Activated gamma-delta T cell treated with Interleukin-2 at 50 U/mL for 16 hours (primary cell): ENCODE results near the gene ELAPOR2.
A peak's percentile ranks its signal among the peaks of the same experiment; 100 is the strongest.
"Not testable (repeated sequence)": the region's sequence is repeated elsewhere in the genome, so short reads cannot be mapped to it uniquely, and the experiment has no call there.

Source experiments
- DNase-seq: peaks from one replicate; pipeline ENCODE4 v3.0.0-alpha.2; 2020

ELAPOR2 gene, protein sequence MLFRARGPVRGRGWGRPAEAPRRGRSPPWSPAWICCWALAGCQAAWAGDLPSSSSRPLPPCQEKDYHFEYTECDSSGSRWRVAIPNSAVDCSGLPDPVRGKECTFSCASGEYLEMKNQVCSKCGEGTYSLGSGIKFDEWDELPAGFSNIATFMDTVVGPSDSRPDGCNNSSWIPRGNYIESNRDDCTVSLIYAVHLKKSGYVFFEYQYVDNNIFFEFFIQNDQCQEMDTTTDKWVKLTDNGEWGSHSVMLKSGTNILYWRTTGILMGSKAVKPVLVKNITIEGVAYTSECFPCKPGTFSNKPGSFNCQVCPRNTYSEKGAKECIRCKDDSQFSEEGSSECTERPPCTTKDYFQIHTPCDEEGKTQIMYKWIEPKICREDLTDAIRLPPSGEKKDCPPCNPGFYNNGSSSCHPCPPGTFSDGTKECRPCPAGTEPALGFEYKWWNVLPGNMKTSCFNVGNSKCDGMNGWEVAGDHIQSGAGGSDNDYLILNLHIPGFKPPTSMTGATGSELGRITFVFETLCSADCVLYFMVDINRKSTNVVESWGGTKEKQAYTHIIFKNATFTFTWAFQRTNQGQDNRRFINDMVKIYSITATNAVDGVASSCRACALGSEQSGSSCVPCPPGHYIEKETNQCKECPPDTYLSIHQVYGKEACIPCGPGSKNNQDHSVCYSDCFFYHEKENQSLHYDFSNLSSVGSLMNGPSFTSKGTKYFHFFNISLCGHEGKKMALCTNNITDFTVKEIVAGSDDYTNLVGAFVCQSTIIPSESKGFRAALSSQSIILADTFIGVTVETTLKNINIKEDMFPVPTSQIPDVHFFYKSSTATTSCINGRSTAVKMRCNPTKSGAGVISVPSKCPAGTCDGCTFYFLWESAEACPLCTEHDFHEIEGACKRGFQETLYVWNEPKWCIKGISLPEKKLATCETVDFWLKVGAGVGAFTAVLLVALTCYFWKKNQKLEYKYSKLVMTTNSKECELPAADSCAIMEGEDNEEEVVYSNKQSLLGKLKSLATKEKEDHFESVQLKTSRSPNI

DNA sequence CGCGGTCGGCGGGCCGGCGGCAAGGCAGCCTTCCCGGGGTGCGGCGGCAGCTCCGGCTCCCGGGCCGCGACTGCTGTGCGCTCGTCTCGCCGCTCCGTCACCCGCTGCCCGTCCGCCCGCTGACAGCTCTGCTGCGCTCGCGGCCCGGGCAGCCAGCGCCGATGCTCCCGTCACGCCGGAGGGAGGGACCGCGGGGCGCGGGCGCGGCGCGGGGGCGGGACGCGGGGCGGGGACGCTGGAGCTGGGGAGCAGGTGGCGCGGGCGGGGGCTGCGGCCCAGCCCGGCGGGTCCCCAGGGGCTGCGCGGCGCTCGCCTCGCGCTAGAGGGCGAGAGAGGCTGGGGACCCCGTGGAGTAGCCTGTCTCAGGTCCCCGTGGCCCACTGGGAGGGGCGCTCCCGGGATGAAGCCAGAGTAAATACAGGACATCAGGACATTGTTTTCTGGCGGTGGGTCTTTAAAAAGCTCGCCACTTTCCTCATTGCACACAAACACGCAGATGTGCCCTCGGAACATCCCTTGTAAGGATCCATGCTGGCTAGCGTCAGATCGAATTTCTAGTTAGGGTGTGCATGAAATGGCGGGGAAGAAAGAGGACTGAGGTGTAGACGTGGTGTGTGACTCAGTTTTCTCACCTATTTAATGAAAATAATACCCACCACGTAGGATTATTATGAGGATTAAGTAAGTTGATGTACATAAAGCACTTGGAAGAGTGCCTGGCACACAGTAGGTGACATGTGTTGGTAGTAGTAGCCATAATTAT lies at the start of gene ELAPOR2:
Gene ELAPOR2, minus strand, starts transcription at position 130 of the 763 bp plus-strand sequence. CDS start 141 bp downstream, outside the sequence.
- DNase-seq, result peak; percentile 73

DNA sequence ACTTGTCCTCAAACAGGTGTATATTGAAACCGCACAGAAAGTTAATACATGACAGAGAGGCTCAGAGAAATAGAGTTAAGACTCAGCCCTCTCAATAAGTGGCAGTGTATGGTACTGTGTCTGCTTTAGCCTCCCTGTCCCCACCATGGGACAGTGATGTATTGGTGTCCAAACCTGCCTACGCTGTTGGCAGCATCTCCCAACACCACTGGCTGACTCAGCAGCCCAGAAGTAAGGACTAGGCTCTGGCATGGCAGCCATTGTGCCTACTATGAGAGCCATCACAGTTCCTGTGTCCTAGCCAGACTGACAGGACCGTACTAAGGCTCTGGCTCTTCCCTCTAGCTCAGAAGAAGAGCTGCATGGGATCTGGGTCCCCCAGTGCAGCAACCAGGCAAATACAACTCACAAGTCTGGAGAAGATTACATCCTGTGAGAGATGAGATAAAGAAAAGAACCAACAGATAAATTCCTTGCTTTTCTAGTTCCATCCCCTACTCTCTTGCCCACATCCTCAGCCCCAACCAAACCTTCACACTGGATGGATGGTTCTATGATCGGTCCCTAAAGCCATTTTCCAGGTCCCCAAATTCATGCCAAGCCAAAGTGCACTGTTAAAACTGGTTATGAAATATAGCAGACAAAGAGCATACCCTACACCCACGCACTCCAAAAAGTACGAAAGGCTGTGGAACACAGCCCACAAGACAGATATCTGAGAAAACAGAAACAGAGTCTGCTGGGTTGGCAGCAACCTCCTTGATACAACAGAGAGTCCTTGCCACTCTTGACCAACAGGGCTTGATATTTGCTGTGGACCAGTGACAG lies 48.7 kb upstream of the ELAPOR2 start:
- DNase-seq, result no peak

DNA sequence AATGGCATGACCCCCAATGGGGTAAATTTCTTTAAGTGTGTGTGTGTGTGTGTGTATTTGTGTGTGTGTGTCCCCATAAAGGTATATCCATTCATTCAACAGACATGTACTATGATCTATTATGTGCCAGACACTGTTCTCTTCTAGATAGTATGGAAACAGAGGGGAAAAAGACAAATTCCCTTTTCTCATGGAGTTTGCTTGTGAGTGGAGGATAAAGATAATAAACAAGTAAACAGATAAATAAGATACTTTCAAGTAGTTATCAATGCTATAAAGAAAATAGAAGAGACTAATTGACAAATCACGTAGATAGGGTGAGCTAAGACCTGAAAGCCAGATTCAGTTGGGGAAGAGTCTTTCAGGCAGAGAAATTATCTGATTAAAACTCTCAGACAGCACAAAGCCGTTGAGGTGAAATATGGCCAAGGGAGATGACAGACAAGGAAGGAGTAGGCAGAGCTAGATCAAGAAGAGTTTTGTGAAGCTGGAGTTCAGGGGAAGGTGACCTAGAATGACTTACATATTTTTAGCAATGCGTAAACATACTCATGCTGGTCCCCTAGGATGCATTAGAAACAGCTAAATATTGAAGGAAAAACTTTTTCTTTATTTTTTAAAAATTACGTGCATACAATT lies 47.6 kb upstream of the ELAPOR2 start:
- no peak for DNase-seq

DNA sequence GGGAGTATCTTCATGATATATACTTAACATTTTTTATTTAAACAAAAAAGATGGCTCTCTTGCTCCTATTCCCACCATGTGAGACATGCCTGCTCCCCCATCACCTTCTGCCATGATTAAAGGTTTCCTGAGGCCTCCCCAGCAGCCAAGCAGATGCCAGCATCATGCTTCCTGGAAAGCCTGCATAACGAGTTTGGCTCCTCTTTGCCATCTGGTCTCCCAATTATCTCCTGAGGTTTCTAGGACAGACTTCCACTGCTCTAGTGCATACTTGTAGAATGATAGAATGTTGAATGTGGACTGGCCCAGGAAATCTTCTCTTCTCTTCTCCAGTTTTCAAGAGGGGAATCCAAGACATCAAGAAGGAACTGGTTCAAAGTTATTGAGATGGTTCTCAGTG lies 45.9 kb upstream of the ELAPOR2 start:
- no peak for DNase-seq

DNA sequence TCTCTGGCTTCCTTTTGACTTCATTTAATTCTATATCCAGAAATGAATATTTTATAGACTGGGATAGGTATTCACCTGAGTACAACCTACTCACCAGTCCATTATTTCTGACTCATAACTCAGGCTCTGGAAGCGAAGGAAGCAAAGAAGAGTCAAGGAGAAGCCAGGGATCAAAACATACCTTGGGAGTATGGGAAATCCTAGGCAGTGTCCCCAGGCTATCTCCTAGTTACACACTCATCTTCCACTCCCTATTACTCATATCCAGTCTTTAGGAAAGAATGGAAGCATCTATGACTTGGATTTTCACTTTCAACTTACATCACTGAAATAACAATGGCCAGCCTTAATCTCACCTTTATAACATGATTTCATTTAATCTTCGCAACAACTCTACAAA lies 40.9 kb upstream of the ELAPOR2 start:
- no peak for DNase-seq

DNA sequence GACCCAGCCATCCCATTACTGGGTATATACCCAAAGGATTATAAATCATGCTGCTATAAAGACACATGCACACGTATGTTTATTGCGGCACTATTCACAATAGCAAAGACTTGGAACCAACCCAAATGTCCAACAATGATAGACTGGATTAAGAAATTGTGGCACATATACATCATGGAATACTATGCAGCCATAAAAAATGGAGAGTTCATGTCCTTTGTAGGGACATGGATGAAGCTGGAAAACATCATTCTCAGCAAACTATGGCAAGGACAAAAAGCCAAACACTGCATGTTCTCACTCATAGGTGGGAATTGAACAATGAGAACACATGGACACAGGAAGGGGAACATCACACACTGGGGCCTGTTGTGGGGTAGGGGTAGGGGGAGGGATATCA lies 37.9 kb upstream of the ELAPOR2 start:
- DNase-seq, result not testable (repeated sequence)

DNA sequence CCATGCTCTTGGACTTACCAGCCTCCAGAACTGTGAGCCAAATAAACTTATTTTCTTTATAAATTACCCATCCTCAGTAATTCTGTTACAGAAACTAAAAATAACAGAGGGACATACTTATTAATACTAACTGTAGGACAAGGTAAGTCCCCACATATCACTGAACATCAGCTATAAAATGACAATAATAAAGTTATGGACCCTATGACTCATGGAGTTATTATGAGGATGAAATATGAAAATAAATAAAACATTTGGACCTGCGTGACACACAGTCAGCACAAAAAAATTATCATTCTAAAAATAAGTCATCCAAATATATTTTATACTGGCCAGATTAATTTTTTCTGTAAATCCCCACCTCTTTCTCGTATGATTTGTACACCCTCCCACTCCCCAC lies 34.9 kb upstream of the ELAPOR2 start:
- no peak for DNase-seq

DNA sequence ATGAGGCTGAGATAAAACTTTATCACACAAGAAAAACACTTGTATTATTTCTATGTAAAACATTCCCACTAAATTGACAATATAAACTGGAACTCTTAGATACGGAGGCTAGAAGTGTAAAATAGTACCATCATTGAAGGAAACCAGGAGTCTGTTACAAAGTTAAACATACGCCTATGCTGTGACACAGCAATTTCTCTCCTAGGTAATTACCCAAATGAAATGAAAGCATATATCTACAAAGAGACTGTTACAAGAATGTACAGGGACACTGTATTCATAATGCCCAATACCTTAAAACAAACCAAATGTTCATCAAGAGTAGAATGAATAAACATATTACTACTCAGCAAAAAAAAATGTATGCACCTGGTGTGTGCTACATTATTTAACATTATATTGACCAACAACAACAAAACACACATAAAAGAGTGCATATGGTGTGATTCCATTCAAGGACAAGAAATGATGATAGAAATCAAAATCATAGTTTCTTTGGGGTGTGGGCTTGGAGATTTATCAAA lies 33.2 kb upstream of the ELAPOR2 start:
- no peak for DNase-seq

DNA sequence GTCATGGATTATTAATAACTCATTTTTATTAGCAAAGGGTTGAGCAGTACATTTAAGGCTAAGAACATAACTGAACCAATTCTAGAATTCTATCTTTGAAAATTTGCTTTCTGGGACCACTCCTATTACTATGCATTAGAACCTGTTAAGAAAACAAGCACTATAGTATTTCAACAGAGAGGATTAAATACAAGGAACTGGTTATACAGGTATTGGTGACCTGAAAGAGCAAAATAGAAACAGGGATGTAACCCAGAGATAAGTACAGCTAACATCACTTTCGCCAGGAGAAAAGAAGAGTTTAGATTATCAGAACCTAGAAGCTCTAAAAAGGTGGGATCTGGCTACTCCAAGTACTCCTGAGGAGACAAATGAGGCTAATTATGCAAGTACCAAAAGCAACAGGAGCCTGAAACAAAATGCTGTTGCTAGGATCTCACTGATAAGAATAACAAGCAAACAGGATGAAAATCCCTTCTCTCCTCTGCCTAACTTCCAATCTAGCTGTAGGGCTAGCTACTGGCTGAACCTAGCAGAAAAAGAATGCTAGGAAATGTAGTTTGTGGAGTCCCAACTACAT lies 32.1 kb upstream of the ELAPOR2 start:
- DNase-seq, result no peak

DNA sequence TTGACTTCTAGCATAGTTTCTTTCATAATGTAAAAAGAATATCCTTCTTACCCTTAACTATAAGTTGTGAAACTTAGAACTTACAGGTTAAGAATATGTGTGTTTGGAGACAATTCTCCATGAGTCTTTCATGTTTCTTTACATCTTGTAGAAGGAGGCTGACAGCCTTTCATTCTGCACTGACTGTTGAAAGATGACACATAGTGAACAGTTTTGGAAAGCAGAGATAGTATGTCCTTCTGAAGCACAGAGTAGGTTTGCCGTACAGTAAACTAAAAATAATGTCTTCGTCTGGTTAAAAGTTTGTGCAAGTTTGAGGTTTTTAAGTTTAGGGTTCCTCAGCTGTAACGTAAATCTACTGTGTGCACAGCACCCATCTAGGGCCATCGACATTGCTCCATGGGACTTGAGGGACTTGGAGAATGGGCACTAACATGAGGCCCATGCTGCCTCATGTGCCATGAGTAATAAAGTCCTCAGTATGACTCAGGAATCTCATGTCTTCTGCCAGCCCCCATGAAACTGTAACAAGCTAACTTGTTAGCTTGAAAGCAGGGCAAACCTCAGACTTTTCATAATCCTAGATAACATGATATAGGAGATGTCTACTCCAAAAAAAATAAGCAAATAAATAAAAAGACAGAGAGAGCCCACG lies 24.5 kb upstream of the ELAPOR2 start:
- DNase-seq, result no peak

DNA sequence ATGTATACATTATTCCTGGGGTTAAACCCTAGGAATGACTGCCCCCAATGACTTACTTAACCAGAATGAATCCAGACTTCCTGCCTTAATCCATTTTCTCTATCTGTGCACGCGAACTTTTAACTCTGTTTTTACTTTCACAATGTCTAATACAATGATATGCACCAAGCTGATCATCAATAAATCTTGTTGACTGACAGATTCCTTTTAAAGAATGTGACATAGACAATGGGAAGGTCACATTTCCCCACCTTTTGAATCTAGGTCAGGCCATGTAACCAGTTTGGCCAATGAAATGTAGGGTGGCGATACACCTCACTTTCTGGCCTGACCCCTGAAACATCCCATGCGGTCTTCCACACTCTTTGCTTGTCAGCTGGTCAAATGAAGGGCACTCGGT lies 23.2 kb upstream of the ELAPOR2 start:
- DNase-seq, result no peak

DNA sequence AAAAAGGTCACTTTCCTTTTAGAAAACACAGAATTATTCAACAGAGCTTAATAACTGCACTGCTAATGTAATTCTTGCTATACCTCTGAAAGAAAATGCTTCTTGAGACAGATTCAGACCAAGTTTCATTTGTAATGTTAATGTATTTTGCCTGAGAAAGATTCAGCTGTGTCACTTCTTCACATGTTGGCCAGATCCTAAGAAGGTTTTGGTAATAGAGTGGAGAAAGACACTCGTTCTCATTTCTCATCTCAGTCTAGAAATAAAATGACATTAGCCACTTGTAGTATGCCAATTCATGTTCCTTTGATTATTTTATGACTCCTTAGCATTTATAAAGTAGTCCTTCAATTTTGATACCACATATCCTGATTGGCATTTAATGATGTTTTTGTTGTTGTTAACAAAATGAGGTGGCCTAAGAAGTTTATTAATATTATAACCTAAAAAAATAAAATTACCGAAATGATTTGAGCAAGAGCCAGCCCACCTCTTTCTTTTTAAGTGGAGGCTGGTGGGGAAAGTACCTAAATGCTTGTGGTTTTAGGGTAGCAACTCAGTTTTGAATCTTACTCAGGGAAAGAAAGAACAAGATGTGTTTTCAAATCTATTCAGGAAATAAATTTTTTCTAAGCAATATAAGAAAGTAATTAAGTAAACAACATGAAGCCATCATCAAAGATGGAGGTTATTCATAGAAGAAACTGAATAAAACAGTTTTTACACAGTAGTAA lies 16.4 kb upstream of the ELAPOR2 start:
- no peak for DNase-seq

DNA sequence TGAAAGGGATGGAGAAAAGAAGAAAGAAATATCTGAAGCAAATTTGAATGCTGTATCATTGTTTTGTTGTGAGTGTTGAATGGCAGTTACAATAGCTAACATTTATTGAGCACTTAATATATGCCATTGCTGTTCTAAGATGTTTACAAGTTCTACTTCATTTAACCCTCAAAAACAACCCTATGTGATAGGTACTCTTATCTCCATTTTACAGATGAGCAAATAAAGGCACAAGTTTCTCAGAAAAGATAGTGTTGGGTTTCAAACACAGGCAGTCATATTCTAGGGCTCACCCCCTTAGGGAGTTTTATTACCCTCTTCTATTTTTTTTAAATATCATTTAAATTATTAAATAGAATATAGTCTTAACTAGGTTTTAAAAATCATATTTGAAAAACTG lies 8.3 kb upstream of the ELAPOR2 start:
- DNase-seq, result no peak

DNA sequence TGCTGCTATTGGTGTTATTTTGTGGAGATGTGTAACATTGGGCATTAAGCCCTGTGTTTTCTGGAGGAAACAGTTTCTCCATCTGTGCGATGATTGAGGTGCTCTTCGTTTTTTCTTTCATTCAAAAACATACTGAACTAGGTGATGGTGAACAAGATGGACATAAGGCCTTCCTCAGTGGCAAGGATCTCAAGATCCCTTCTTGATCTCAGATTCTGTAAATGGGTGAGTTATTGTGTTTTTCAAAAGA lies 759 bp upstream of the ELAPOR2 start:
- DNase-seq, result no peak

DNA sequence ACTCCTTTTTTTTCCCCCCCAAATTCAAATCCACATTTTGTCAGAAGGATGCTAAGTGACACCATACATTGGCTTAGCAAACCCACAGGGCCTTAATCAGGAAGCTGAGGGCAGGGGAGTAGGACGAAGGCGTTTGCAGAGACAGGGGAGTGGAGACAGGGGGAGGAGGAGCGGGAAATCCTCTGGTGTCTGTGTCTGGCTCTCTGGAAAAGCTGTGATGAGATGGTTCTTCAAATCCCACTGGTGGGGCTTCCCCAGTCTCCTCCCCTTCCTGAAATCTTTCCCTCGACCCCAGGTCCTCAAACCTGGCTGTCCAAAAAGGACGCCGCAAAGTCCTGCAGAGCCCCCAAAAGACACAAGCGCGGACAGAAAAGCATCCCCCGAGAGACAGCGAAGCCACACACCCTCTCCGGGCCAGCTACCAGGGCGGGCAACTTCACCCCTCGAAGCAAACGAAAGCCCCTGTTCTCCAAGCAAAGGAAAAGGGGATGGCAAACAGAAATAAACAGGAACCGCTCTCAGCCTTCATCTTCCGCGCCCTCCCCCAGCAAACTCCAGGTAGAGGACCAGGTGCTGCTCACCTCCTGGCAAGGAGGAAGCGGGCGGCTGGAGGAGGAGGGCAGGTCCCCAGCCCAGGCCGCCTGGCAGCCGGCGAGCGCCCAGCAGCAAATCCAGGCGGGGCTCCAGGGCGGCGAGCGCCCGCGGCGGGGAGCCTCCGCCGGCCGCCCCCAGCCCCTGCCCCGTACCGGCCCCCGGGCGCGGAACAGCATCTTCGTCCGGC lies 520 bp downstream of the ELAPOR2 start:
- DNase-seq, result peak; percentile 16

DNA sequence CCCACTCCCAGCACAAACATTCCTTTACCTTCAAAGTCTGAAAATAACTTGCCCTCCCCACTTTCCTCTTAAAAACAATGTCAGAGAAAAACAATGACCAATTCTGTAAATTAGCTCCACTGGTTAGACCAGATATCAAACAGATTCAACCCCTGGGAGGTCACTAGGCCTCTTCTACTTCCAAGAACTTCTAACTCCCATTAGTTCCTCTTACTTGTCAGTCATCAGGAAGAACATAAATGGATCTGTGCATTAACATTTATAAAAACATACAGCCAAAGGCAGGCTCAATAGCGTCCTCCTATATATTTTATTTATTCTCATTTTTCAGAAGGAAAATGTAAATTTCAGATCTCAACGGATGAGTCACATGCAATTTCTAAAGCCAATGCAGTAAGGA lies 2.2 kb downstream of the ELAPOR2 start:
- no peak for DNase-seq

DNA sequence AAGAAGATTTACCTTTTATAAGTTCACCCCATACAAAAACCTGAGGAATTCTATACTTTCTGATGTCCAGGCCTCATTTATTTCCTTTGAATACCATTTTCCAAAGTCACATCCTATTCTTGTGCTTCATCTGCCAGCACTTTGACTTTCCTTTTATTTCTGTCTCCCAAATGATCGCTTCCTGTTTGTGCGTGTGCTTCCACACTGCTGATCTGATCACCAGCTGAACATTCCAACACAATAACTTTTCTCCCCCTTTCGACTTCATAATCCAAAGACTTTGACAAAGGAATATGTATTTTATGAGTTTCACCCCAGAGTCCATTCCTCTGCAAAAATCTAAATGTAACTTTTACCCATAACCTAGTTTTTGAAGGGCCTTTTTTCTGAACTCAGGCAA lies 3.1 kb downstream of the ELAPOR2 start:
- no peak for DNase-seq

DNA sequence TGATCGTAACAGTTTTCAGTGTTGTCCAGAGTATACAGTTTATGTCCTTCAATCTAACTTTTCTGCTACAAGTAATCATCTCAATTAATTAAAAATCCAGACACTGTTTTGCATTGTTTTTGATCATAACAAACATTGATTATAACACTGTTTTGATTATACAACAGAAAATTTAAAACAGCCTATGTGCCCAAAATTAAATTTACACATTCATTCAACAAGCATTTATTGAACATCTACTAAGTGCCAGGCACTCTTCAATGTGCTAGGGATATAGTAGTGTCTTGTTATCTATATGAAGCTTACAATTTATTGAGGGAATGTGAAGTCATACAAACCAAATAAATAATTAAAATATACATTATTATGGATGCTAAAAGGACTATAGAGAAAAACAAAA lies 10.6 kb downstream of the ELAPOR2 start:
- no peak for DNase-seq

DNA sequence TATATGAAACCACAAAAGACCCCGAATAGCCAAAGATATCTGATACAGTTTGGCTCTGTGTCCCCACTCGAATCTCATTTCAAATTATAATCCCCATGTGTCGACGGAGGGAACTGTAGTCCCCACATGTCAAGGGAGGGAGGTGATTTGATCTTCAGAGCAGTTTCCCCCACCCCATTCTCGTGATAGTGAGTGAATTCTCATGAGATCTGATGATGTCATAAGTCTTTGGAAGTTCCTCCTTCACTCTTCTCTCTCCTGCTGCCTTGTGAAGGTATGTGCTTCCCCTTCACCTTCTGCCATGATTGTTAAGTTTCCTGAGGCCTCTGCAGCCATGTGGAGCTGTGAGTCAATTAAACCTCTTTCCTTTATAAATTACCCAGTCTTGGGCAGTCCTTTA lies 13.0 kb downstream of the ELAPOR2 start:
- DNase-seq, result no peak
